Neural cell (in vitro differentiated cells): ENCODE measurements around the gene UROC1. TPM values are rescaled to one million over a fixed set of nuclear protein-coding genes. Genes with fewer than 3 reads are reported as not detected.

ENCODE experiments used
- H2AFZ ChIP-seq: fragments of 200-600, 300-800 bp; sonication (generic), shearing (Covaris generic); 2 replicates; pipeline ENCODE4 v1.6.0; 2014; ENCODE audit warnings: low read depth, mild to moderate bottlenecking, antibody characterized with exemption, low read length, moderate library complexity
- H3F3A ChIP-seq: fragments of 200-600 bp; shearing (Covaris generic); 2 replicates; pipeline ENCODE4 v1.6.1; 2016; ENCODE audit warnings: mild to moderate bottlenecking, moderate library complexity, mixed read lengths, antibody characterized with exemption, low read length; ENCODE audit not compliant: insufficient read depth, poor library complexity, severe bottlenecking
- H3K27ac ChIP-seq: fragments of 200-600, 300-800 bp; sonication (generic), shearing (Covaris generic); 2 replicates; pipeline ENCODE4 v1.5.1; 2014; ENCODE audit warnings: mild to moderate bottlenecking, low read length, moderate library complexity
- H3K27me3 ChIP-seq: fragments of 300-800, 200-600 bp; sonication (generic), shearing (Covaris generic); 2 replicates; pipeline ENCODE4 v1.6.0; 2014; ENCODE audit warnings: mild to moderate bottlenecking, low read depth, low read length, moderate library complexity; ENCODE audit not compliant: insufficient read depth
- H3K36me3 ChIP-seq: fragments of 300-800, 200-600 bp; sonication (generic), shearing (Covaris generic); 2 replicates; pipeline ENCODE4 v1.5.1; 2014; ENCODE audit warnings: mild to moderate bottlenecking, antibody characterized with exemption, low read length, moderate library complexity; ENCODE audit not compliant: insufficient read depth
- H3K4me2 ChIP-seq: fragments of 300-800, 200-600 bp; sonication (generic), shearing (Covaris generic); 2 replicates; pipeline ENCODE4 v1.6.0; 2014; ENCODE audit warnings: mild to moderate bottlenecking, low read length
- H3K4me3 ChIP-seq: fragments of 300-800, 200-600 bp; sonication (generic), shearing (Covaris generic); 2 replicates; pipeline ENCODE4 v1.5.1; 2014; ENCODE audit warnings: mild to moderate bottlenecking, low read length, moderate library complexity
- H3K79me2 ChIP-seq: fragments of 200-600 bp; shearing (Covaris generic); replicated peaks from 2 replicates; pipeline ENCODE4 v1.6.0; 2014; ENCODE audit warnings: mild to moderate bottlenecking, low read length, moderate library complexity; ENCODE audit not compliant: insufficient read depth
- H3K9ac ChIP-seq: fragments of 300-800, 200-600 bp; sonication (generic), shearing (Covaris generic); 2 replicates; pipeline ENCODE4 v1.6.1; 2016; ENCODE audit warnings: mild to moderate bottlenecking, low read length, mixed read lengths
- H3K9me2 ChIP-seq: fragments of 200-600 bp; shearing (Covaris generic); 2 replicates; pipeline ENCODE4 v1.6.1; 2016; ENCODE audit warnings: mild to moderate bottlenecking, low read length, mixed read lengths; ENCODE audit not compliant: insufficient read depth
- H3K9me3 ChIP-seq: fragments of 200-600, 300-800 bp; sonication (generic), shearing (Covaris generic); 2 replicates; pipeline ENCODE4 v1.6.1; 2016; ENCODE audit warnings: mild to moderate bottlenecking, mixed run types, low read length, moderate library complexity, mixed read lengths
- H4K20me1 ChIP-seq: fragments of 200-600 bp; shearing (Covaris generic); 2 replicates; pipeline ENCODE4 v1.6.1; 2016; ENCODE audit warnings: mild to moderate bottlenecking, mixed run types; ENCODE audit not compliant: insufficient read depth
- EP300 ChIP-seq: fragments of 450-650 bp; conservative IDR thresholded peaks from 2 replicates; pipeline ENCODE4 v1.6.1; 2014; ENCODE audit warnings: antibody characterized with exemption, mild to moderate bottlenecking, moderate library complexity; ENCODE audit not compliant: poor library complexity, severe bottlenecking
- EZH2 ChIP-seq: fragments of 200-600, 300-800 bp; shearing (Covaris generic), sonication (generic); IDR thresholded peaks from 2 replicates; pipeline ENCODE4 v1.6.1; 2014; ENCODE audit warnings: antibody characterized with exemption, low read length, borderline replicate concordance, mild to moderate bottlenecking; ENCODE audit not compliant: insufficient read depth, poor library complexity, severe bottlenecking
- MXI1 ChIP-seq: fragments of 450-650 bp; conservative IDR thresholded peaks from 2 replicates; pipeline ENCODE4 v1.6.1; 2014; ENCODE audit warnings: antibody characterized with exemption, mild to moderate bottlenecking; ENCODE audit not compliant: poor library complexity, severe bottlenecking
- POLR2AphosphoS5 ChIP-seq: IDR thresholded peaks from 2 replicates; pipeline ENCODE4 v1.6.1; 2012
- RAD21 ChIP-seq: fragments of 450-650 bp; conservative IDR thresholded peaks from 2 replicates; pipeline ENCODE4 v1.6.1; 2014; ENCODE audit warnings: antibody characterized with exemption, mild to moderate bottlenecking, moderate library complexity
- SMC3 ChIP-seq: fragments of 450-650 bp; conservative IDR thresholded peaks from 2 replicates; pipeline ENCODE4 v1.6.1; 2014; ENCODE audit warnings: antibody characterized with exemption, mild to moderate bottlenecking, moderate library complexity; ENCODE audit not compliant: poor library complexity
- TAF1 ChIP-seq: IDR thresholded peaks from 2 replicates; pipeline ENCODE4 v1.6.1; 2012; ENCODE audit warnings: low read depth
- polyA plus RNA-seq: library from polyadenylated mRNA; depleted of rRNA; stranded (reverse); fragments of >200 nt; gene quantifications from 2 replicates; pipeline ENCODE4 v1.2.3, GENCODE V29; 2014
- TF ChIP-seq, protein P1 (sequence below): fragments of 450-650 bp; IDR thresholded peaks from 2 replicates; pipeline ENCODE4 v1.5.1; 2014; ENCODE audit warnings: antibody characterized with exemption, mild to moderate bottlenecking, moderate library complexity; ENCODE audit not compliant: poor library complexity, severe bottlenecking
- TF ChIP-seq, protein P2 (sequence below): IDR thresholded peaks from 2 replicates; pipeline ENCODE4 v1.6.1; 2012; ENCODE audit warnings: borderline replicate concordance

UROC1 gene
- polyA plus RNA-seq, 1 donor from 2014 or later: not detected

DNA sequence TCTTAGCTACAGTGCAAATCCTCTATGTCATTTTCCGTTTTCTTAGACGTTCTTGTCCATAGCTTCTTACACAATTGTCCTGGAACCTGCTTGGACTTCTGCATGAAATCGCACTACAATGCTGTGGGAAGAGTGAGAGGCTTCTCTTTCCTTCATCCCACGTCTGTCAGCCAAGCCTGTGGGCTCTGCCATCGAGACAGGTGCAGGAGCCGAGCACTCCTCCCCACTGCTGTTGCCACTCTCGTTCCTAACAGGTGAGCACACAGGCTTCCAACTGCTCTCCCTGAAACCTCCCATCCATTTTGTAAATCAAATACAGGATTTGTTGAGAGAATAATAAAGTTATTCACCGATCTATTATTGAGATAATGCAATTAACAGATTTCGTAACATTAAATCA lies 65.4 kb downstream of the UROC1 start:
- H3K9me2 ChIP-seq: no peaks in the 10 kb centered on the region
- TF ChIP-seq EP300: no peak
- TF ChIP-seq, protein P1, sequence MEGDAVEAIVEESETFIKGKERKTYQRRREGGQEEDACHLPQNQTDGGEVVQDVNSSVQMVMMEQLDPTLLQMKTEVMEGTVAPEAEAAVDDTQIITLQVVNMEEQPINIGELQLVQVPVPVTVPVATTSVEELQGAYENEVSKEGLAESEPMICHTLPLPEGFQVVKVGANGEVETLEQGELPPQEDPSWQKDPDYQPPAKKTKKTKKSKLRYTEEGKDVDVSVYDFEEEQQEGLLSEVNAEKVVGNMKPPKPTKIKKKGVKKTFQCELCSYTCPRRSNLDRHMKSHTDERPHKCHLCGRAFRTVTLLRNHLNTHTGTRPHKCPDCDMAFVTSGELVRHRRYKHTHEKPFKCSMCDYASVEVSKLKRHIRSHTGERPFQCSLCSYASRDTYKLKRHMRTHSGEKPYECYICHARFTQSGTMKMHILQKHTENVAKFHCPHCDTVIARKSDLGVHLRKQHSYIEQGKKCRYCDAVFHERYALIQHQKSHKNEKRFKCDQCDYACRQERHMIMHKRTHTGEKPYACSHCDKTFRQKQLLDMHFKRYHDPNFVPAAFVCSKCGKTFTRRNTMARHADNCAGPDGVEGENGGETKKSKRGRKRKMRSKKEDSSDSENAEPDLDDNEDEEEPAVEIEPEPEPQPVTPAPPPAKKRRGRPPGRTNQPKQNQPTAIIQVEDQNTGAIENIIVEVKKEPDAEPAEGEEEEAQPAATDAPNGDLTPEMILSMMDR: no peak
- TF ChIP-seq, protein P2, sequence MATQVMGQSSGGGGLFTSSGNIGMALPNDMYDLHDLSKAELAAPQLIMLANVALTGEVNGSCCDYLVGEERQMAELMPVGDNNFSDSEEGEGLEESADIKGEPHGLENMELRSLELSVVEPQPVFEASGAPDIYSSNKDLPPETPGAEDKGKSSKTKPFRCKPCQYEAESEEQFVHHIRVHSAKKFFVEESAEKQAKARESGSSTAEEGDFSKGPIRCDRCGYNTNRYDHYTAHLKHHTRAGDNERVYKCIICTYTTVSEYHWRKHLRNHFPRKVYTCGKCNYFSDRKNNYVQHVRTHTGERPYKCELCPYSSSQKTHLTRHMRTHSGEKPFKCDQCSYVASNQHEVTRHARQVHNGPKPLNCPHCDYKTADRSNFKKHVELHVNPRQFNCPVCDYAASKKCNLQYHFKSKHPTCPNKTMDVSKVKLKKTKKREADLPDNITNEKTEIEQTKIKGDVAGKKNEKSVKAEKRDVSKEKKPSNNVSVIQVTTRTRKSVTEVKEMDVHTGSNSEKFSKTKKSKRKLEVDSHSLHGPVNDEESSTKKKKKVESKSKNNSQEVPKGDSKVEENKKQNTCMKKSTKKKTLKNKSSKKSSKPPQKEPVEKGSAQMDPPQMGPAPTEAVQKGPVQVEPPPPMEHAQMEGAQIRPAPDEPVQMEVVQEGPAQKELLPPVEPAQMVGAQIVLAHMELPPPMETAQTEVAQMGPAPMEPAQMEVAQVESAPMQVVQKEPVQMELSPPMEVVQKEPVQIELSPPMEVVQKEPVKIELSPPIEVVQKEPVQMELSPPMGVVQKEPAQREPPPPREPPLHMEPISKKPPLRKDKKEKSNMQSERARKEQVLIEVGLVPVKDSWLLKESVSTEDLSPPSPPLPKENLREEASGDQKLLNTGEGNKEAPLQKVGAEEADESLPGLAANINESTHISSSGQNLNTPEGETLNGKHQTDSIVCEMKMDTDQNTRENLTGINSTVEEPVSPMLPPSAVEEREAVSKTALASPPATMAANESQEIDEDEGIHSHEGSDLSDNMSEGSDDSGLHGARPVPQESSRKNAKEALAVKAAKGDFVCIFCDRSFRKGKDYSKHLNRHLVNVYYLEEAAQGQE: no peak
- no peak for TF ChIP-seq MXI1
- no peak for TF ChIP-seq EZH2
- no peak for TF ChIP-seq RAD21
- TF ChIP-seq SMC3: no peak
- TF ChIP-seq POLR2AphosphoS5: no peak
- no peak for TF ChIP-seq TAF1
- no peak overlapping the region for H3K9ac ChIP-seq
- no peaks in the 10 kb centered on the region for H4K20me1 ChIP-seq
- no peaks in the 10 kb centered on the region for H3K9me3 ChIP-seq
- peaks cover 8% of the 10 kb centered on the region for H3K36me3 ChIP-seq
- no peak overlapping the region for H2AFZ ChIP-seq
- no peak overlapping the region for H3K4me3 ChIP-seq
- no peak overlapping the region for H3K4me2 ChIP-seq
- no peaks in the 10 kb centered on the region for H3K27me3 ChIP-seq
- no peaks in the 10 kb centered on the region for H3F3A ChIP-seq
- no peak overlapping the region for H3K27ac ChIP-seq
- H3K79me2 ChIP-seq: peaks cover 3% of the 10 kb centered on the region

DNA sequence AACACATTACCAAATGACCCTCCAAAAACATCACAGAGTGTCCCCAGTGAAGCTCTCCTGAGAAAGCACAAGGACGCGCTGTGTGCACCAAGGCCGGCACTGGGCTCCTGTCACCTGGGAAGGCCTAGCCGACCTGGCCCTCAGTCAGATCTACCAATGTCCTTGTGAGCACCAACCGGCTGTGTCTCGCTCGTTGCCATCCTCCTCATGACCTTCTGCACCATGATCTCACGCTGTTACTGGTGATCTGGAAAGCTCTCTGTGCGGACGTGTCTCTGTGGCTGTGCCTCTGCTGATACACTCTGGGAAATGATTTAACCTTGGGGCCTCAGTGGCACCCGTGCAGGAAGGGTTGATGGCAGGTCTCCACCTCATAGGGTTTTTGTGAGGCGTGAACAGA lies 66.1 kb downstream of the UROC1 start:
- H3K36me3 ChIP-seq: peaks cover 2% of the 10 kb centered on the region

More for the DNA sequence above, 66.1 kb downstream of the UROC1 start:
- H3K9ac ChIP-seq: no peak overlapping the region
- H3K9me3 ChIP-seq: no peaks in the 10 kb centered on the region
- no peak overlapping the region for H3K27ac ChIP-seq
- H3K9me2 ChIP-seq: no peaks in the 10 kb centered on the region
- H3K4me3 ChIP-seq: no peak overlapping the region
- TF ChIP-seq MXI1 (no peak), SMC3 (no peak), EZH2 (no peak), RAD21 (no peak), TAF1 (no peak), EP300 (no peak)
- TF ChIP-seq, protein P2: no peak
- H4K20me1 ChIP-seq: no peaks in the 10 kb centered on the region
- H2AFZ ChIP-seq: no peak overlapping the region
- H3F3A ChIP-seq: no peaks in the 10 kb centered on the region
- no peaks in the 10 kb centered on the region for H3K27me3 ChIP-seq
- H3K4me2 ChIP-seq: no peak overlapping the region
- no peaks in the 10 kb centered on the region for H3K79me2 ChIP-seq
